ENCODE data around the gene LIPH.

GRCh38 chr3:185552358-185552877, at the start of gene LIPH:
- TF ChIP-seq CTCF (IDR thresholded peaks at IDR 0.05; ENCODE audit: low read depth, low read length) (no peak), EZH2phosphoT487 (IDR thresholded peaks at IDR 0.05; ENCODE audit: low read depth) (no peak)

Measured in OCI-LY3 (cell line).